GM18951 (cell line): ENCODE data around the gene GPR152.
A peak's percentile ranks its signal among the peaks of the same experiment; 100 is the strongest.

ENCODE experiments used
- POLR2A ChIP-seq: IDR thresholded peaks from 4 replicates; pipeline ENCODE4 v1.6.1; 2011; ENCODE audit warnings: mild to moderate bottlenecking; ENCODE audit not compliant: insufficient read length, insufficient read depth; ENCODE audit errors: extremely low read depth
- in situ Hi-C: fragments of 300-500 bp; cut with MboI; formaldehyde crosslinking; loops from one replicate; pipeline ENCODE4 v1.12.0; 2022; ENCODE audit warnings: low sequenced_read_pairs, mixed read lengths, inconsistent platforms; ENCODE audit not compliant: unreplicated experiment

Gene GPR152

DNA sequence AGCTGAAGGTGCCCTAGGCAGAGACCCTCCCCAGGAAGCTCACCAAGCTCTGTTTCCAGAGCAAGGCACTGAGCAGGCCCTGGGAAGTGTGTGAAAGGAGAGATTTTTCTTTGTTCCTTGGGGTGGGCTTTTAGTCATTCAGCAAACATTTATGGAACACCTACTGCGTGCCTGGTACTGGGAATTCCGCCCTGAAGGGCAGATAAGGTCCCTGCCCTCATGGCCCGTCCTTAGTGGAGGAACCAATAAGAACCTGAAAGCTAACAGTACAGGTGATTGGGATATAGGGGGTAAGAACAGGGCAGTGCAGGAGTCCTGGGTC lies 12.6 kb upstream of the GPR152 start:
- TF ChIP-seq POLR2A, result no peak
- in situ Hi-C loops, result no loop called here

DNA sequence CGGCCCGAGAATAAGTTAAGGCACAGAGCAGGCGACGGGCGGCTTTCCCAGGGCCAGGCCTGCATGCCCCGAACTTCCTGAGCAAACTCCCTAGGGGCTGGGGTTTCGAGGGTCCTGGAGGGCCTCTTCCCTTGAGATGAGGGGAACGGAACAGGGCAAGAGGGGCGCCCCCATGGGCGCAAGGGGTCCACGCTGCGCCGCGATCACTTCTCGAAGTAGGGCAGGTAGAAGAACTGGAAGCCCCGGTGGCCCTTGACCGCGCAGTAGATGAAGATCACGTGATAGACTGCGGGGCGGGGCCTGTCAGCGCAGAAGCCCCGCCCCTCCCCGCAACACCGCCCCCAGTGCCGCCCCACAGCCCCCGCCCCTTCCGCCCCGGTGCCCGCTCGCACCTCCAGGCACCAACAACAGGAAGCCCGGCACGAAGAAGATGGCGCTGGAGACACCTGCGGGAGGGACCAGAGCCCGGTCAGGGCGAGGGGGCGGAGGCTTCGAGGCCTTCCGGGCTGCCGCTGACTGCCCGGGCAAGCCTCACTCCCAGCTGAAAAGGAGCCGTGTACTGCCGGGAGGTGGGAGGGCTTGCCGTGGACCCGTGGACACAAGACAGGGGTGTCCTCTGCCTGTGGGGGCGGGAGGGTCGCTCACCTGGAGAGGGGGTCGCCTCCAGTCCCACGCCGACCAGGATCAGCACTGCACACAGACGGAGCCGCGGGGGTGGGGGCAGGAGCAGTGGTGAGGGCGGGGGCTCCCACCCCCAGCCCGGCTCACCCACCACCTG lies 12.1 kb upstream of the GPR152 start:
- in situ Hi-C loops, result no loop called here
- TF ChIP-seq POLR2A, result peak; percentile 90

DNA sequence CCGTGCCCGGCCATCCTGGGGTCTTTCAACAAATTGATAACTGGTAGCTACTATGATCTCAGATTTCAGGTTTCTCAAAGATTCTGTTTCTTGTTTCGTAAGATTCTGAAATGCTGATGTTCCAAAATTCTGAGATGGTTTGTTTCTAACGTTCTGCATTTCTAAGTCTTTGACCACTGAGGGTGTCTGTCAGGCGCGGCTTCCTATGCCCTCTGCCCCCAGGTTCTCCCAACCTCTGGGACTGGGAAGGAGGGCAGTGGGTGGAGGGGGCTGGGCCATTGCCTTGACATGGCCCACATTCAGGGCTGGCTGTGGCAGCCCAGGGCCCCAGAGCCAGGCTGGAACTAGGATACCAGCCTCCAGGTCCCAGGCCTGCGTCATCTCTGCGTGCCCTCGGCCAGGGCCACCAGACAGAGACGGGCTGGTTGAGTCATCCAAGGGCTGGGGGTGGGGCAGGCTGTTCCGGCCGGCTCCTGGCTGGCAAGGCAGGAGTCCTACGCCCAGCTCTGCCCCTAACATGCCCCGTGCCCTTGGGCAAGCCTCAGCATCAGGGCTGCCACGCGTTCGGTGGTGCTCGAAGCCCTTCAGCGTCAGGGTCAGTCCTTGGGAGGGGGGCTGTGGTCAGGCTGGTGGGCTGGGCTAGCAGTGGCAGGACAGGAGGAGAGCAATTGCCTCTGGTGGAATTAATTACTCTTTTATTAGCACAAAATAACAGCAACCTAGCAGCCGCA lies 11.3 kb upstream of the GPR152 start:
- no peak for TF ChIP-seq POLR2A

DNA sequence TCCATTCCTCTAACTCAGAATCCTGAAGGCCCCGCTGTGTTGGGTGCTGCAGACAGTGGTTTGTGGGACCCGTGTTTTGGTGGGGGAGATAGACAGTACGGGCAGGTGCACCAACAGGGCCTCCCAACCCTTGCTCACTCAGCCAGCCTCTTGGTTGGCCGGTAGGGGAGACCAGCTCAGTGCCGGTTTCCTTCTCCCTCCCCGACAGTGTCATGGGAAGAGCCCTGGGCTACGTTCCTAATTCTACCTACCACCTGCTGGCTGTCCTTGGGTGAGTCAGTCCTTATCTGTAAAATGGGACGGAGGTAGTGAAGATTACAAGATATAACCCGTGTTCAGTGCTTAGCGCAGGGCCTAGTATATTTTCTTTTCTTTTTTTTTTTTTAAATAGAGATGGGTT lies 10.7 kb upstream of the GPR152 start:
- no peak for TF ChIP-seq POLR2A
- in situ Hi-C loops, result no loop called here

More for the DNA sequence above, 11.3 kb upstream of the GPR152 start:
- in situ Hi-C loops, result no loop called here

DNA sequence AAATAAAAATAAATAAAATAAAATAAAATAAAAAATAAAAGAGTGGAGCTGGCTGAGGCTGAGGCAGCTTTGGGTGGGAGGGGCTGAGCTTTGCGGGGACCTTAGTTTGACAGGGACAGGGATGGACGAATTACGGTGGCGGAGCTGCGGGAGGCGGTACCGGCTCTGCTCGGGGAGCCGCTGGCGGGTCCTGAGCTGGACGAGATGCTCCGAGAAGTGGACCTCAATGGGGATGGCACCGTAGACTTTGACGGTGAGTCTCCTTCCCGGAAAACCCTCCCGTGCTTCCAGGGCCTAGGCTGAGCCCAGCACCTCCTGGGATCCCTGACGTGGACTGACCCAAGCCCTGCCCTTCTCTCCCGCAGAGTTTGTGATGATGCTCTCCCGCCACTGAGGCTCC lies 5.7 kb upstream of the GPR152 start:
- in situ Hi-C loops, result no loop called here
- TF ChIP-seq POLR2A, result no peak

DNA sequence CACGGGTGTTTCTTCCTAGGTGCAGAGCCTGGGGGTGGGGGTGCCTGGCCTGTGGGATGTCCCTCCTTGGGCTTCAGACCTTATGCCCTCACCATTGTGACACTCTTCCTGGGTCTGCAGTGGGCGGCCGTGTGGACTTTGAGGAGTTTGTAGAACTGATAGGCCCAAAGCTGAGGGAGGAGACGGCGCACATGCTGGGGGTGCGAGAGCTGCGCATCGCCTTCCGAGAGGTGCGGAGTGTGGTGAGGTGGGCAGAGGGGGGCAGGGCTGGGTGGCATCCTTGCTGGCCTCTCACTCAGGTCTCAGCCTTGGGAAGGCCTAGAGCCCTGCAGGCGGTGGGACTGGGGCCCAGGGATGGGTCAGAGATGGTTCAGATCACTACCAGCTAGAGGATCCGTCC lies 4.9 kb upstream of the GPR152 start:
- no peak for TF ChIP-seq POLR2A
- in situ Hi-C loops, result no loop called here

DNA sequence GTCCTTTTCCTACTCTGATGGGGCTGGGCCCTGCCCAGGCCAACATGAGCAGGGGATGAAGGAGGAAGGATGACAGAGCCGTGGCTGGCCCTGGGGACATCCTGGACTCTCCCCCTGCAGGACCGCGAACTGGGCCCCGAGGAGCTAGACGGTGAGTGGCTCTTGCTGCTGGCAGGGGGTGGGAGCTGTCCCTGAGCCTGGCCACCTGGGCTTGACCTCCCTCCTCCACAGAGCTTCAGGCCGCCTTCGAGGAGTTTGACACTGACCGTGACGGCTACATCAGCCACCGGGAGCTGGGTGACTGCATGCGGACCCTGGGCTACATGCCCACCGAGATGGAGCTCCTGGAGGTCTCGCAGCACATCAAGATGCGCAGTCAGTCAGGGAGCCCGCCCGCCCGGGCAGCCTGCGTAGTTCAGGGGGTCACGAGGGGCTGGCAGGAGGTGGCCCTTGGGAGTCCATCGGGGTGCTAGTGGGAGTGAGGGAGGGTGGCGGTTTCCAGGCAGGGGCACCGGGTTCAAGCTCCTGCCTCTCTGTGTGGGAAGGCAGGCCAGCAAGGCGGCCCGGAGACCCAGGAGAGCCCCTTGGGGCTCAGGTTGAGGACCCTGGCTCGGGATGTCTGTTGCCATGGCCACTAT lies 3.7 kb upstream of the GPR152 start:
- no peak for TF ChIP-seq POLR2A

DNA sequence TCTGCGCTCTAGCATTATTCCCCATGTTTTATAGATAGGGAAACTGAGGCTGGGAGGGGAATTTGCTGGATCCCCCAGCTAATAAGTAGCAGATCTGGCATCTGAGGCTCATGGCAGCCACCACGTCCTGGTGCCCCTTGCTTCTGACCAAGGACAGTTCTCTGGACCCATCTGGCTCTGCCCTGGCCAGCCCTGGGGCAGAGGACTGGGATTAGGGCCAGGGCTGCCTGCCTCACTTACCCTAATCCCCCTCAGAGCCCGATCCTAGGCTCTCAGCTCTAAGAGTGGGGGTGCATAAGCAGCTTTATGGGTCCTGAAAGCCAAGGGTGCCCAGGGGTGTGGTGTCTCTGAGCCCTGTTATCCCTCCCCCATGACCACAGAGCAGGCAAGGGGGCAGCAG lies 2.5 kb upstream of the GPR152 start, which contains the start of gene CABP4:
TSS of gene CABP4 (plus strand) at position 301 of the 400 bp plus-strand sequence. CDS start at position 371, 70 bp downstream.
- in situ Hi-C loops, result no loop called here
- TF ChIP-seq POLR2A, result no peak

More for the DNA sequence above, 3.7 kb upstream of the GPR152 start:
- in situ Hi-C loops, result no loop called here

DNA sequence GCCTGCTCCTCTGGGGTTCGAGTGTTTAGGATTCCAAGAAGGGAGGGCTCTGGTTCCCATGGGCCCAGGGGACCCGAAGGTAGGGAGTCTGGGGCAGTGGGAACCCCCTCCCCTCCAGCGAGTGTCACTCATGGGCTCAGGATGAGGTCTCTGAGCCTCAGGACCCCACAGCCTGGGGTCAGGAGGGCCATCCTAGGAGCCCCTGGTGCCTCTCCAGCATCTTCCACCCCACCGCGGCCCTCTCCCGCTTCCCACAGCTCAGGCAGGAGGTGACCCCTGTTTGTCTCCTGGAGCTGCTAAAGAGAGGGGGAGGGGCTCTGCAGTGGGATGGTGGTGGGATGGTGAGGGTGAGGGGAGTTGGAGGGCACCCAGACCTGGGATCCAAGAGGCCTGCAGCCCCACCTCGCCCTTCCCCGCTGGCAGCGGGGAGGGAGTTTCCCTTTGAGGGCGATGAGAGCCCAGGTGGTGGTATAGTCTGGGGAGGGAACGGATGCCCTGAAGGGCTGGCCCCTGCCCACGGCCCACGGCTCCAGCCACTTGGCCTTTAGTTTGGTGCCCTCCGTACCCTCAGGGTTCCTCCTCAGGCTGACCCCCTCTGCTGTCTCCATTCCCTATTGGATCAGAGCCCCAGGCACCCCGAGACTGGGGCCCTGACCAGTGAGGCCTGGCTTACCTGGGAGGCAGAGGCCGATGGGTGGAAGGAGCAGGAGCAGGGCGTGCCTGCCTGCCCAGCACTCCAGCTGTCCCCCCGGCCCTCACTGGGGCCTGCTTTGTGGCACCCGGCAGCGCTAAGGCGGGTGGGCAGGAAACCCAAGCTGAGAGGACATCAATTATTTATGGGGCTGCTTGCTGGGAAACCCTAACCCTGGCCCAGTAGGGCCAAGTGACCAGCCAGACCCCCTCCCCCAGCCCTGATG lies 1.5 kb upstream of the GPR152 start:
- in situ Hi-C loops, result no loop called here
- no peak for TF ChIP-seq POLR2A

DNA sequence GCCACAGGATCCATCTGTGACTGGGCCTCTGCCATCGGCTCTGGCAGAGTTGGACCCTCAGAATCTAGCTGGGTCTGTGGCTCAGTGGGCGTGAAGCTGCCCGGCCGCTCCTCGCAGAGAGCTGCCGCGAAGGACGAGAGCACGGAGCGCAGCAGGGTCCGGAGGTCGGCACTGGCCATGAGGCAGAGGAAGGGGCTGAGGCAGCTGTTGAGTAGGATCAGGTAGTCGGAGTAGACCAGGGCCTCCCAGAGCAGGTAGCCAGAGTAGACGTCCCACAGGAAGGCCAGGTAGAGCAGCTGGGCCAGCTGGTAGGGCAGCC lies 912 bp downstream of the GPR152 start:
- in situ Hi-C loops, result no loop called here
- no peak for TF ChIP-seq POLR2A

DNA sequence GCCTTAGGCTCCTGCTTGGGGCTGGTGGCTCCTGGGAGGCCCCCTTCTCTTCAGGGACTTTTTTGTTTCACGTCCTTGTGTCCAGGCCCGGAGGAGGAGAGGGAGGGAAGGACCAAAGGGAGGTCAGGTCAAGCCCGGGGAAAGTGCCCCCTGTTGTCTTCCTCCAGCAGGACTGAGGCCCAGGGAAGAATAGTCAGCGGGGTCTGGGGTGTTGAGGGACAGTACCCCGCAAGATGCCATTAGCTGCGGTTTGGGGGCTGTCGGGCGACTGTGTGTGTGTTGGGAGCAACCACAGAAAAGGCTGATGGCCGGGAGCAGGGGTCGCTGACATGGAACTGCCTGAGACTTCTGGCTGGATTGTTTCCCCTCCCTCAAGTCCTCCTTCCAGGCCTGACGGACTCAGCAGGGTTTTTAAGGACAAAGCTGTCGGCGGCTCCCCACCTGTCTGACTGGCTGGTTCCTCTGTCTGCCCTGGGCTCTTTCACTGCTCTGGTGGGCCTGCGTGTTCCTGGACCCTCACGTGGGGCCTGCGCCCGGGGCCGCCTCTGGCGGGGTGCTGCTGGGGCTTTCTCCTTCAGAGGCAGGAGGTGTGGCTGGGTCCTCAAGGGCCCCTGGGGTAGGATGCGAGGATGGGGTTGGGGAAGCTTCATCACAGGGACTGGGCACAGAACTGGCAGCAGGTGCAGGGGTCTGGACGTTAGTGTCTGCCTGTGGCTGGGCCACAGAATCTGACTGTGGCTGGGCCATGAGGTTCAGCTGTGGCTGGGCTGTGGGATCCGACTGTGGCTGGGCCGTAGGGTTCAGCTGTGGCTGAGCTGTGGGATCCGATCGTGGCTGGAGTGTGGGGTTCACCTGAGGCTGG lies 1.5 kb downstream of the GPR152 start:
- TF ChIP-seq POLR2A, result no peak
- in situ Hi-C loops, result no loop called here

DNA sequence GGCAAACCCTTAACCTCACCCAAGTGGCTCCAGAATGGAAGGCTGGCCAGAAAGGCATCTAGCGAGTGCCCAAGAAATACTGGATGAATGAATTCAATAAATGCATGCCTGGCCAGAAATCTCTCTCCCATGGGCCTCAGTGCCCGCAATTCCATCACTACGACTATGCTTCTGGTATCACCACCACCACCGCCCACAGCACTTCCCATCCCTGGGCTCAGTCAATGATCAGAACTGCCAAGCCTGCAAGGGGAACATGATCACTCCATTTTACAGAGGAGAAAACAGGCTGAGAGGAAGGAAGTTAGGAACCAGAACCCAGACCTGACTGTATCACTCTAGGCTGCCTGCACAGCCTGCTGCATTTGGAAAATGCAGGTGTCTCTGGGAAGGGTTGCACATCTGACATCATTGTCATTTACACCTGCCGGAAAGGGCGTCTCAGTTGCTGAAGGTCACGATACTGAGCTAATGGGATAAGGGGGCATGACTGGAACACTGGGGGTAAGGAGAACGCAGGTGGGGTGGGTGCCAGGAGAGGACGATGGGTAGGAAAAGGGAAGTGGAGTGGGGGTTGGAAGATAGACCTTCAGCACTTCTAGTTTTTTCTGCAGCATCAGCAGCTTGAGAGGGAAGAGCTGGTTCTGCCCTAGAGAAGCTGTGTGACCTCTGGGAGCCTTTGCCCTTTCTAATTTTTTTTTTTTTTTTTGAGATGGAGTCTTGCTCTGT lies 3.2 kb downstream of the GPR152 start:
- no peak for TF ChIP-seq POLR2A
- in situ Hi-C loops, result no loop called here

DNA sequence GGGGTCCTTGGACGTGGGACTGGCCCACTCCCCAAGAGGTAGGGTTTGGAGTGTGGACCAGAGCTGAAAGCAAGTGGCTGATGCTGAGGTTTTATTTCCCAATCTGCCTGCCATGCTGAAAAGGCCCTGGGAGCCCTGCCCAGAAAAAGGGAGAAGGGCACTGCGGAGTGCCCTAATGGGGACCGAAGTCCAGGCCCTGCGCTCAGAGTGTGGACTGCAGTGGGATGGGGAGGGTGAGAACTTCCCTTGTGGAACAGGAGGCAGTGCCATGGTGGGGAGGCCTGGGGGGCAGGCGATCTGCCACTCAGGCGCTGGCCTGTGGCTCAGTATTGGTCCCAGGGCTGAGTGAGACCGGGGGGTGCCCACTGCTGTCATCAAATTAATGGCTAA lies 4.3 kb downstream of the GPR152 start:
- in situ Hi-C loops, result no loop called here
- no peak for TF ChIP-seq POLR2A
